SK-N-SH treated with all-trans-retinoic acid at 6 μM for 48 hours (cell line): ENCODE results near the gene SAMMSON.

Experiments
- ATAC-seq: fragments of 200-7000 bp; cut with Tn5 transposase; 3 replicates; pipeline ENCODE4 v1.9.1; 2020; ENCODE audit warnings: mild to moderate bottlenecking, moderate library complexity
- ARNTL ChIP-seq: fragments of 450-650 bp; formaldehyde crosslinking; IDR thresholded peaks from 2 replicates; pipeline ENCODE4 v1.5.0; 2020; ENCODE audit warnings: low read depth, mild to moderate bottlenecking, moderate library complexity, borderline replicate concordance
- BACH2 ChIP-seq: fragments of 250-450 bp; sonication (Bioruptor Pico); IDR thresholded peaks from 2 replicates; pipeline ENCODE4 v1.9.0; 2021; ENCODE audit warnings: mild to moderate bottlenecking, borderline replicate concordance
- CREB5 ChIP-seq: fragments of 250-450 bp; sonication (Bioruptor Pico); IDR thresholded peaks from 2 replicates; pipeline ENCODE4 v1.5.1; 2020; ENCODE audit warnings: low read depth, mild to moderate bottlenecking, moderate library complexity
- CSDC2 ChIP-seq: fragments of 250-450 bp; sonication (Bioruptor Pico); IDR thresholded peaks from 2 replicates; pipeline ENCODE4 v1.5.0; 2020; ENCODE audit warnings: mild to moderate bottlenecking, moderate library complexity
- GLIS3 ChIP-seq: fragments of 250-450 bp; sonication (Bioruptor Pico); IDR thresholded peaks from 2 replicates; pipeline ENCODE4 v1.5.0; 2020; ENCODE audit warnings: mild to moderate bottlenecking, moderate library complexity
- ISL1 ChIP-seq: fragments of 250-450 bp; sonication (Bioruptor Pico); IDR thresholded peaks from 2 replicates; pipeline ENCODE4 v2.1.2; 2022; ENCODE audit warnings: mild to moderate bottlenecking, moderate library complexity
- OSR1 ChIP-seq: fragments of 250-450 bp; sonication (Bioruptor Pico); IDR thresholded peaks from 2 replicates; pipeline ENCODE4 v1.8.0; 2022; ENCODE audit warnings: moderate library complexity, mild to moderate bottlenecking, inconsistent platforms
- POU6F1 ChIP-seq: fragments of 250-450 bp; sonication (Bioruptor Pico); IDR thresholded peaks from 2 replicates; pipeline ENCODE4 v1.8.0; 2021; ENCODE audit warnings: low read depth, mild to moderate bottlenecking, moderate library complexity, borderline replicate concordance
- PPARA ChIP-seq: fragments of 250-450 bp; sonication (Bioruptor Pico); IDR thresholded peaks from 2 replicates; pipeline ENCODE4 v1.5.0; 2020; ENCODE audit warnings: mild to moderate bottlenecking, borderline replicate concordance
- RARB ChIP-seq: fragments of 250-450 bp; sonication (Bioruptor Pico); IDR thresholded peaks from 2 replicates; pipeline ENCODE4 v1.8.0; 2021; ENCODE audit warnings: mild to moderate bottlenecking, moderate library complexity
- SNAI2 ChIP-seq: fragments of 250-450 bp; sonication (Bioruptor Pico); IDR thresholded peaks from 2 replicates; pipeline ENCODE4 v1.5.0; 2020; ENCODE audit warnings: mild to moderate bottlenecking, moderate library complexity
- TOX ChIP-seq: fragments of 250-450 bp; sonication (Bioruptor Pico); IDR thresholded peaks from 2 replicates; pipeline ENCODE4 v1.8.0; 2021; ENCODE audit warnings: mild to moderate bottlenecking, moderate library complexity, borderline replicate concordance
- ZC3H10 ChIP-seq: fragments of 250-450 bp; sonication (Bioruptor Pico); IDR thresholded peaks from 2 replicates; pipeline ENCODE4 v1.5.1; 2021; ENCODE audit warnings: mild to moderate bottlenecking, moderate library complexity
- ZFP3 ChIP-seq: fragments of 250-450 bp; sonication (Bioruptor Pico); IDR thresholded peaks from 2 replicates; pipeline ENCODE4 v1.5.0; 2020; ENCODE audit warnings: mild to moderate bottlenecking, moderate library complexity
- ZFP30 ChIP-seq: fragments of 450-650 bp; formaldehyde crosslinking; IDR thresholded peaks from 2 replicates; pipeline ENCODE4 v1.5.0; 2022; ENCODE audit warnings: mild to moderate bottlenecking, moderate library complexity
- ZNF565 ChIP-seq: fragments of 450-650 bp; formaldehyde crosslinking; conservative IDR thresholded peaks from 2 replicates; pipeline ENCODE4 v1.5.0; 2020; ENCODE audit warnings: low read depth, mild to moderate bottlenecking, moderate library complexity
- ZNF70 ChIP-seq: fragments of 450-650 bp; formaldehyde crosslinking; IDR thresholded peaks from 2 replicates; pipeline ENCODE4 v1.5.0; 2020; ENCODE audit warnings: mild to moderate bottlenecking, moderate library complexity
- ZNF8 ChIP-seq: fragments of 450-650 bp; formaldehyde crosslinking; IDR thresholded peaks from 2 replicates; pipeline ENCODE4 v1.5.0; 2020; ENCODE audit warnings: mild to moderate bottlenecking, moderate library complexity
- TF ChIP-seq, protein P1 (sequence below): fragments of 250-450 bp; sonication (Bioruptor Pico); IDR thresholded peaks from 2 replicates; pipeline ENCODE4 v1.8.0; 2020; ENCODE audit warnings: mild to moderate bottlenecking, moderate library complexity, borderline replicate concordance
- TF ChIP-seq, protein P2 (sequence below): fragments of 250-450 bp; sonication (Bioruptor Pico); IDR thresholded peaks from 2 replicates; pipeline ENCODE4 v1.5.0; 2020; ENCODE audit warnings: mild to moderate bottlenecking, moderate library complexity
- TF ChIP-seq, protein P3 (sequence below): fragments of 250-450 bp; sonication (Bioruptor Pico); IDR thresholded peaks from 2 replicates; pipeline ENCODE4 v1.5.1; 2021; ENCODE audit warnings: mild to moderate bottlenecking, moderate library complexity

Gene SAMMSON

GRCh38 chr3:69961706-69962439, 37.7 kb upstream of the SAMMSON start:
- no peak for ATAC-seq
- TF ChIP-seq ZC3H10 (CRISPR knock-in tag) (no peak), ZFP30 (CRISPR knock-in tag) (no peak), OSR1 (CRISPR knock-in tag) (no peak), RARB (CRISPR knock-in tag) (no peak), ARNTL (CRISPR knock-in tag) (no peak), ZNF8 (CRISPR knock-in tag) (no peak), POU6F1 (CRISPR knock-in tag) (no peak), BACH2 (CRISPR knock-in tag) (no peak), GLIS3 (CRISPR knock-in tag) (no peak)
- TF ChIP-seq, protein P1, sequence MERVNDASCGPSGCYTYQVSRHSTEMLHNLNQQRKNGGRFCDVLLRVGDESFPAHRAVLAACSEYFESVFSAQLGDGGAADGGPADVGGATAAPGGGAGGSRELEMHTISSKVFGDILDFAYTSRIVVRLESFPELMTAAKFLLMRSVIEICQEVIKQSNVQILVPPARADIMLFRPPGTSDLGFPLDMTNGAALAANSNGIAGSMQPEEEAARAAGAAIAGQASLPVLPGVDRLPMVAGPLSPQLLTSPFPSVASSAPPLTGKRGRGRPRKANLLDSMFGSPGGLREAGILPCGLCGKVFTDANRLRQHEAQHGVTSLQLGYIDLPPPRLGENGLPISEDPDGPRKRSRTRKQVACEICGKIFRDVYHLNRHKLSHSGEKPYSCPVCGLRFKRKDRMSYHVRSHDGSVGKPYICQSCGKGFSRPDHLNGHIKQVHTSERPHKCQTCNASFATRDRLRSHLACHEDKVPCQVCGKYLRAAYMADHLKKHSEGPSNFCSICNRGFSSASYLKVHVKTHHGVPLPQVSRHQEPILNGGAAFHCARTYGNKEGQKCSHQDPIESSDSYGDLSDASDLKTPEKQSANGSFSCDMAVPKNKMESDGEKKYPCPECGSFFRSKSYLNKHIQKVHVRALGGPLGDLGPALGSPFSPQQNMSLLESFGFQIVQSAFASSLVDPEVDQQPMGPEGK (CRISPR knock-in tag), result no peak

- ATAC-seq, result no peak
These were observed 35.9 kb upstream of the SAMMSON start for GRCh38 chr3:69963643-69964042.

DNA sequence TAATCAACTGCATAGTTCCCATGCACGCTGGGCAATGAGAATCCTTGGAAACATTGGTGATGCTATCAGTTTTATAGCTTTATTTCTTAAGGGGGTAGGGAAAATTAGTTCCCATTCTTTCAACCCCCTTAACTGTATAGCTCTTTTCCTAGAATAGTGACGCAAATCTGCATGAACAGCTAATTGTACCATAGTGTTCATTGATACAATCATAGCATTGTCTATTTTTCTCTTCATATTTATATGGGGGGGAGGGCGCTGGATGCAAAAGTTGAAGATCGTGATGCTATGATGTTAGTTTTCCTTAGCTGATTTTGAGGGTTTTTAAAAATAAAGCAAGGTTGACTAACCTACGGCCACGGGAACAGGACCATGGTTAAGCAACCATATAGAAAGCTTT, 32.4 kb upstream of the SAMMSON start:
- ATAC-seq, result no peak
- TF ChIP-seq ZFP30 (CRISPR knock-in tag), result no peak
- TF ChIP-seq SNAI2 (CRISPR knock-in tag), result no peak
- no peak for TF ChIP-seq TOX (CRISPR knock-in tag)
- no peak for TF ChIP-seq GLIS3 (CRISPR knock-in tag)
- TF ChIP-seq, protein P2, sequence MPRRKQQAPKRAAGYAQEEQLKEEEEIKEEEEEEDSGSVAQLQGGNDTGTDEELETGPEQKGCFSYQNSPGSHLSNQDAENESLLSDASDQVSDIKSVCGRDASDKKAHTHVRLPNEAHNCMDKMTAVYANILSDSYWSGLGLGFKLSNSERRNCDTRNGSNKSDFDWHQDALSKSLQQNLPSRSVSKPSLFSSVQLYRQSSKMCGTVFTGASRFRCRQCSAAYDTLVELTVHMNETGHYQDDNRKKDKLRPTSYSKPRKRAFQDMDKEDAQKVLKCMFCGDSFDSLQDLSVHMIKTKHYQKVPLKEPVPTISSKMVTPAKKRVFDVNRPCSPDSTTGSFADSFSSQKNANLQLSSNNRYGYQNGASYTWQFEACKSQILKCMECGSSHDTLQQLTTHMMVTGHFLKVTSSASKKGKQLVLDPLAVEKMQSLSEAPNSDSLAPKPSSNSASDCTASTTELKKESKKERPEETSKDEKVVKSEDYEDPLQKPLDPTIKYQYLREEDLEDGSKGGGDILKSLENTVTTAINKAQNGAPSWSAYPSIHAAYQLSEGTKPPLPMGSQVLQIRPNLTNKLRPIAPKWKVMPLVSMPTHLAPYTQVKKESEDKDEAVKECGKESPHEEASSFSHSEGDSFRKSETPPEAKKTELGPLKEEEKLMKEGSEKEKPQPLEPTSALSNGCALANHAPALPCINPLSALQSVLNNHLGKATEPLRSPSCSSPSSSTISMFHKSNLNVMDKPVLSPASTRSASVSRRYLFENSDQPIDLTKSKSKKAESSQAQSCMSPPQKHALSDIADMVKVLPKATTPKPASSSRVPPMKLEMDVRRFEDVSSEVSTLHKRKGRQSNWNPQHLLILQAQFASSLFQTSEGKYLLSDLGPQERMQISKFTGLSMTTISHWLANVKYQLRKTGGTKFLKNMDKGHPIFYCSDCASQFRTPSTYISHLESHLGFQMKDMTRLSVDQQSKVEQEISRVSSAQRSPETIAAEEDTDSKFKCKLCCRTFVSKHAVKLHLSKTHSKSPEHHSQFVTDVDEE, result no peak
- TF ChIP-seq CSDC2 (CRISPR knock-in tag), result no peak
- TF ChIP-seq ZNF70, result no peak
- TF ChIP-seq BACH2 (CRISPR knock-in tag), result no peak
- TF ChIP-seq ZFP3 (CRISPR knock-in tag), result no peak

More at GRCh38 chr3:69963643-69964042, 35.9 kb upstream of the SAMMSON start:
- TF ChIP-seq ISL1 (CRISPR knock-in tag) (no peak), CSDC2 (CRISPR knock-in tag) (no peak), ZNF565 (CRISPR knock-in tag) (no peak), ZC3H10 (CRISPR knock-in tag) (no peak)

GRCh38 chr3:69970827-69971226, 28.7 kb upstream of the SAMMSON start:
- no peak for ATAC-seq
- TF ChIP-seq PPARA (no peak), ARNTL (CRISPR knock-in tag) (no peak), ZNF565 (CRISPR knock-in tag) (no peak), GLIS3 (CRISPR knock-in tag) (no peak), ZFP3 (CRISPR knock-in tag) (no peak), ZNF70 (no peak), TOX (CRISPR knock-in tag) (no peak), SNAI2 (CRISPR knock-in tag) (no peak), POU6F1 (CRISPR knock-in tag) (no peak), CREB5 (CRISPR knock-in tag) (no peak)
- TF ChIP-seq, protein P2, result no peak
- TF ChIP-seq, protein P3, sequence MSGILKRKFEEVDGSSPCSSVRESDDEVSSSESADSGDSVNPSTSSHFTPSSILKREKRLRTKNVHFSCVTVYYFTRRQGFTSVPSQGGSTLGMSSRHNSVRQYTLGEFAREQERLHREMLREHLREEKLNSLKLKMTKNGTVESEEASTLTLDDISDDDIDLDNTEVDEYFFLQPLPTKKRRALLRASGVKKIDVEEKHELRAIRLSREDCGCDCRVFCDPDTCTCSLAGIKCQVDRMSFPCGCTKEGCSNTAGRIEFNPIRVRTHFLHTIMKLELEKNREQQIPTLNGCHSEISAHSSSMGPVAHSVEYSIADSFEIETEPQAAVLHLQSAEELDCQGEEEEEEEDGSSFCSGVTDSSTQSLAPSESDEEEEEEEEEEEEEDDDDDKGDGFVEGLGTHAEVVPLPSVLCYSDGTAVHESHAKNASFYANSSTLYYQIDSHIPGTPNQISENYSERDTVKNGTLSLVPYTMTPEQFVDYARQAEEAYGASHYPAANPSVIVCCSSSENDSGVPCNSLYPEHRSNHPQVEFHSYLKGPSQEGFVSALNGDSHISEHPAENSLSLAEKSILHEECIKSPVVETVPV (CRISPR knock-in tag), result no peak
